Neural progenitor cell (in vitro differentiated cells): ENCODE data around the gene RUBCN. TPM values are rescaled to one million over a fixed set of nuclear protein-coding genes. Genes with fewer than 3 reads are reported as not detected.

Experiments used
- DNase-seq: peaks from one replicate; pipeline ENCODE4 v3.0.0-alpha.2; 2016; ENCODE audit warnings: low spot score
- H2AFZ ChIP-seq: fragments of 200-600 bp; sonication (generic); replicated peaks from 2 replicates; pipeline ENCODE4 v1.6.1; 2016; ENCODE audit warnings: antibody characterized with exemption
- H3F3A ChIP-seq: fragments of 200-600 bp; sonication (generic); 2 replicates; pipeline ENCODE4 v1.6.1; 2016; ENCODE audit warnings: antibody characterized with exemption, low read depth
- H3K27ac ChIP-seq: fragments of 200-600 bp; sonication (generic); 2 replicates; pipeline ENCODE4 v1.5.1; 2016; ENCODE audit warnings: mild to moderate bottlenecking
- H3K27me3 ChIP-seq: fragments of 200-600 bp; sonication (generic); 2 replicates; pipeline ENCODE4 v1.6.1; 2016; ENCODE audit warnings: mild to moderate bottlenecking, moderate library complexity
- H3K36me3 ChIP-seq: fragments of 200-600 bp; sonication (generic); 2 replicates; pipeline ENCODE4 v1.5.1; 2016
- H3K4me1 ChIP-seq: fragments of 200-600 bp; sonication (generic); 2 replicates; pipeline ENCODE4 v1.6.1; 2016; ENCODE audit warnings: mixed run types
- H3K4me2 ChIP-seq: fragments of 200-600 bp; sonication (generic); 2 replicates; pipeline ENCODE4 v1.6.1; 2016
- H3K4me3 ChIP-seq: fragments of 200-600 bp; sonication (generic); 2 replicates; pipeline ENCODE4 v1.5.1; 2016
- H3K79me2 ChIP-seq: fragments of 200-600 bp; sonication (generic); 2 replicates; pipeline ENCODE4 v1.6.1; 2016; ENCODE audit warnings: low read depth
- H3K9ac ChIP-seq: fragments of 200-600 bp; sonication (generic); 2 replicates; pipeline ENCODE4 v1.6.1; 2016
- H3K9me3 ChIP-seq: fragments of 200-600 bp; sonication (generic); 2 replicates; pipeline ENCODE4 v1.5.1; 2016; ENCODE audit warnings: low read depth
- H4K20me1 ChIP-seq: fragments of 200-600 bp; sonication (generic); 2 replicates; pipeline ENCODE4 v1.6.1; 2016; ENCODE audit warnings: low read depth
- H3K27ac Mint-ChIP-seq: 3 replicates; pipeline ENCODE4 v1.8.0; 2021; ENCODE audit warnings: mixed read lengths
- H3K27me3 Mint-ChIP-seq: 2 replicates; pipeline ENCODE4 v1.8.0; 2022; ENCODE audit warnings: low read depth, mild to moderate bottlenecking, inconsistent platforms, moderate library complexity, mixed read lengths; ENCODE audit not compliant: insufficient read depth
- H3K36me3 Mint-ChIP-seq: 3 replicates; pipeline ENCODE4 v1.8.0; 2021; ENCODE audit warnings: mixed read lengths
- H3K4me1 Mint-ChIP-seq: 3 replicates; pipeline ENCODE4 v1.8.0; 2021; ENCODE audit warnings: mixed read lengths
- H3K4me3 Mint-ChIP-seq: 3 replicates; pipeline ENCODE4 v1.8.0; 2021; ENCODE audit warnings: mild to moderate bottlenecking, moderate library complexity, mixed read lengths
- H3K9me3 Mint-ChIP-seq: 3 replicates; pipeline ENCODE4 v1.8.0; 2020; ENCODE audit warnings: mixed read lengths
- CTCF ChIP-seq: fragments of 200-600 bp; sonication (generic); IDR thresholded peaks from 2 replicates; pipeline ENCODE4 v1.5.1; 2017; ENCODE audit warnings: antibody characterized with exemption, mild to moderate bottlenecking
- EZH2 ChIP-seq: fragments of 200-600 bp; sonication (generic); IDR thresholded peaks from 2 replicates; pipeline ENCODE4 v1.6.1; 2017; ENCODE audit warnings: antibody characterized with exemption, mild to moderate bottlenecking, moderate library complexity
- EZH2phosphoT487 ChIP-seq: fragments of 200-600 bp; sonication (generic); IDR thresholded peaks from 2 replicates; pipeline ENCODE4 v1.6.1; 2017; ENCODE audit warnings: antibody characterized with exemption
- total RNA-seq: library from RNA; depleted of rRNA; stranded (reverse); fragments of >200 nt; gene quantifications from 2 replicates; pipeline ENCODE4 v1.2.3, GENCODE V29; 2015; ENCODE audit warnings: low replicate concordance

The RUBCN gene
- total RNA-seq, 1 donor from 2014 or later, result 6.4 TPM

- H3K36me3 ChIP-seq, result no peaks in the 10 kb centered on the region
These were observed 55.7 kb downstream of the RUBCN start for GRCh38 chr3:197680955-197681521.

GRCh38 chr3:197675951-197676350, 60.8 kb downstream of the RUBCN start:
- peaks cover 3% of the 10 kb centered on the region for H3K27me3 Mint-ChIP-seq
- Histone ChIP-seq H3K79me2 (no peaks in the 10 kb centered on the region), H2AFZ (no peak overlapping the region), H3K4me1 (no peaks in the 10 kb centered on the region), H3K9me3 (no peaks in the 10 kb centered on the region), H3K4me2 (no peak overlapping the region), H3K27me3 (no peaks in the 10 kb centered on the region), H4K20me1 (no peaks in the 10 kb centered on the region), H3K36me3 (no peaks in the 10 kb centered on the region), H3K27ac (no peak overlapping the region), H3K4me3 (no peak overlapping the region), H3K9ac (no peak overlapping the region), H3F3A (no peaks in the 10 kb centered on the region)
- no peaks in the 10 kb centered on the region for H3K4me1 Mint-ChIP-seq
- no peak for TF ChIP-seq EZH2phosphoT487
- TF ChIP-seq EZH2, result no peak
- no peak for TF ChIP-seq CTCF
- no peak for DNase-seq
- peaks cover 27% of the 10 kb centered on the region for H3K36me3 Mint-ChIP-seq
- H3K4me3 Mint-ChIP-seq, result no peak overlapping the region
- peaks cover 4% of the 10 kb centered on the region for H3K9me3 Mint-ChIP-seq
- no peak overlapping the region for H3K27ac Mint-ChIP-seq

More at GRCh38 chr3:197680955-197681521, 55.7 kb downstream of the RUBCN start:
- Mint-ChIP-seq H3K4me1 (no peaks in the 10 kb centered on the region), H3K36me3 (peaks cover 30% of the 10 kb centered on the region), H3K27me3 (no peaks in the 10 kb centered on the region), H3K9me3 (peaks cover 4% of the 10 kb centered on the region), H3K4me3 (no peak overlapping the region), H3K27ac (no peak overlapping the region)
- DNase-seq, result no peak
- Histone ChIP-seq H3K27me3 (no peaks in the 10 kb centered on the region), H3K4me2 (no peak overlapping the region), H3K9ac (no peak overlapping the region), H3K4me3 (no peak overlapping the region), H2AFZ (no peak overlapping the region), H3K4me1 (no peaks in the 10 kb centered on the region), H3K27ac (no peak overlapping the region), H3K79me2 (no peaks in the 10 kb centered on the region), H3K9me3 (no peaks in the 10 kb centered on the region), H3F3A (no peaks in the 10 kb centered on the region), H4K20me1 (no peaks in the 10 kb centered on the region)
- TF ChIP-seq EZH2phosphoT487, result no peak
- no peak for TF ChIP-seq CTCF
- no peak for TF ChIP-seq EZH2

GRCh38 chr3:197675563-197675860, 61.2 kb downstream of the RUBCN start:
- H3K36me3 Mint-ChIP-seq, result peaks cover 26% of the 10 kb centered on the region
- TF ChIP-seq CTCF, result no peak
- TF ChIP-seq EZH2phosphoT487, result no peak
- no peak for TF ChIP-seq EZH2
- H3K27me3 ChIP-seq, result no peaks in the 10 kb centered on the region
- no peak overlapping the region for H3K4me3 ChIP-seq
- DNase-seq, result no peak
- H3K27me3 Mint-ChIP-seq, result peaks cover 3% of the 10 kb centered on the region
- H3K9ac ChIP-seq, result no peak overlapping the region
- peaks cover 2% of the 10 kb centered on the region for H3K9me3 Mint-ChIP-seq
- H3K4me2 ChIP-seq, result no peak overlapping the region
- H3K4me1 ChIP-seq, result no peaks in the 10 kb centered on the region
- no peaks in the 10 kb centered on the region for H3K79me2 ChIP-seq
- no peaks in the 10 kb centered on the region for H3K9me3 ChIP-seq
- no peaks in the 10 kb centered on the region for H3K36me3 ChIP-seq
- H3F3A ChIP-seq, result no peaks in the 10 kb centered on the region
- H3K27ac ChIP-seq, result no peak overlapping the region
- no peaks in the 10 kb centered on the region for H3K4me1 Mint-ChIP-seq
- no peak overlapping the region for H2AFZ ChIP-seq
- H4K20me1 ChIP-seq, result no peaks in the 10 kb centered on the region
- H3K4me3 Mint-ChIP-seq, result no peak overlapping the region
- no peak overlapping the region for H3K27ac Mint-ChIP-seq
